Parathyroid adenoma (tissue), 2 donors: ENCODE measurements around the gene RALGAPA2.

Source experiments
- H2AFZ ChIP-seq: fragments of 300-600 bp; sonication (generic); one replicate; pipeline ENCODE4 v1.7.0; 2017; ENCODE audit warnings: antibody characterized with exemption, mild to moderate bottlenecking
- H3K27ac ChIP-seq: fragments of 300-600 bp; sonication (generic); one replicate; pipeline ENCODE4 v1.7.0; 2017
- H3K27me3 ChIP-seq: fragments of 300-600 bp; sonication (generic); one replicate; pipeline ENCODE4 v1.7.0; 2017; ENCODE audit warnings: low read length; ENCODE audit not compliant: control insufficient read depth, insufficient read depth
- H3K36me3 ChIP-seq: fragments of 300-600 bp; sonication (generic); one replicate; pipeline ENCODE4 v1.7.0; 2017; ENCODE audit warnings: low read length; ENCODE audit not compliant: control insufficient read depth, insufficient read depth
- H3K4me1 ChIP-seq: fragments of 300-600 bp; sonication (generic); one replicate; pipeline ENCODE4 v1.7.0; 2017; ENCODE audit warnings: control low read depth
- H3K4me2 ChIP-seq: fragments of 300-600 bp; sonication (generic); one replicate; pipeline ENCODE4 v1.7.0; 2017; ENCODE audit warnings: low read length
- H3K4me3 ChIP-seq: fragments of 300-600 bp; sonication (generic); one replicate; pipeline ENCODE4 v1.7.0; 2017; ENCODE audit warnings: low read depth, low read length
- H3K79me2 ChIP-seq: fragments of 300-600 bp; sonication (generic); one replicate; pipeline ENCODE4 v1.7.0; 2017; ENCODE audit warnings: control low read depth
- H3K9ac ChIP-seq: fragments of 300-600 bp; sonication (generic); one replicate; pipeline ENCODE4 v1.7.0; 2017; ENCODE audit warnings: mild to moderate bottlenecking
- H3K9me3 ChIP-seq: fragments of 300-600 bp; sonication (generic); one replicate; pipeline ENCODE4 v1.7.0; 2017; ENCODE audit warnings: low read length; ENCODE audit not compliant: control insufficient read depth
- CTCF ChIP-seq: fragments of 300-600 bp; sonication (generic); IDR thresholded peaks from one replicate; pipeline ENCODE4 v1.7.0; 2017; ENCODE audit warnings: antibody characterized with exemption, mild to moderate bottlenecking
- donor health status: primary hyperparathyroidism.

Gene RALGAPA2

DNA sequence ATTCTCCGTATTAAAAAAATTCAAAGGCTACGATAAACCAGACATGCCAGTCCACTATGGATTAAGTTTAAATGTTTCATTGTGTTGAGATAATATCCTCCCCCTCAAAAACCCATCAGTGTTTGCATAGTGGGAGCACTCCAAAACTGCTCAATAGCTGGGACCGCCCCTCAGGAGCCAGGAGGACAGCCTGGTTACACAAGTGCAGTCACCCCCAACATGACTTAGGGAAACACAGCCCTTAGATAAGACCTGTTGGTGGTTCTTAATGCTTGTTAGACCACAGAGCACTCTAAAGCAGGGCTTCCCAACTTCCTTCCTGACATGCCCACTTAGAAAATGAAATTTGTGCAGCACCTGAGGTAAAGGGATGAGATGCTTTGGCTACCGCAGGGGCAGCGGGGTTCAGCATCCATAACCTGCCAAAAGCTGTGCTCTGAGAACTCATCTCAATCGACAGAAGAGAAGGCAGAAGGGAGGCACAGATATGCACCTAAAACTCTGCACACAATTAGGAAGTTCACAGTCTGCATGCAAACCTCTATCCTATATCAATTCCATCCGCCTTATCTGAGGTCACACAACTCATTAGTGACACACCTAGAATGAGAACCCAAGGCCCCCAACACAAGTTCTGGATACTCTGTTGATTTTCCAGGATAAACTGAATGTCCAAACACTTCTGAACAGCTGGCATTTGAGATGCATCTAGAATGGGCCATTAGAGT lies 74.3 kb downstream of the RALGAPA2 start:
- H2AFZ ChIP-seq: no peak overlapping the region
- peaks cover 2% of the 10 kb centered on the region for H3K79me2 ChIP-seq
- no peaks in the 10 kb centered on the region for H3K27me3 ChIP-seq
- H3K4me2 ChIP-seq: no peak overlapping the region
- no peaks in the 10 kb centered on the region for H3K4me1 ChIP-seq
- no peak overlapping the region for H3K27ac ChIP-seq
- no peak overlapping the region for H3K4me3 ChIP-seq
- H3K9me3 ChIP-seq: no peaks in the 10 kb centered on the region
- H3K36me3 ChIP-seq: no peaks in the 10 kb centered on the region
- no peak for TF ChIP-seq CTCF
- H3K9ac ChIP-seq: no peak overlapping the region

GRCh38 chr20:20635006-20635405 lies 77.4 kb downstream of the RALGAPA2 start:
- no peak overlapping the region for H3K9ac ChIP-seq
- no peak overlapping the region for H3K4me3 ChIP-seq
- H3K9me3 ChIP-seq: no peaks in the 10 kb centered on the region
- no peak for TF ChIP-seq CTCF
- H3K27ac ChIP-seq: no peak overlapping the region
- H3K79me2 ChIP-seq: peaks cover 2% of the 10 kb centered on the region
- no peak overlapping the region for H2AFZ ChIP-seq
- no peaks in the 10 kb centered on the region for H3K27me3 ChIP-seq
- H3K4me1 ChIP-seq: no peaks in the 10 kb centered on the region
- no peaks in the 10 kb centered on the region for H3K36me3 ChIP-seq
- no peak overlapping the region for H3K4me2 ChIP-seq

- no peak overlapping the region for H3K4me3 ChIP-seq
- no peak for TF ChIP-seq CTCF
- no peak overlapping the region for H2AFZ ChIP-seq
These were observed 79.8 kb downstream of the RALGAPA2 start for GRCh38 chr20:20632644-20633043.

DNA sequence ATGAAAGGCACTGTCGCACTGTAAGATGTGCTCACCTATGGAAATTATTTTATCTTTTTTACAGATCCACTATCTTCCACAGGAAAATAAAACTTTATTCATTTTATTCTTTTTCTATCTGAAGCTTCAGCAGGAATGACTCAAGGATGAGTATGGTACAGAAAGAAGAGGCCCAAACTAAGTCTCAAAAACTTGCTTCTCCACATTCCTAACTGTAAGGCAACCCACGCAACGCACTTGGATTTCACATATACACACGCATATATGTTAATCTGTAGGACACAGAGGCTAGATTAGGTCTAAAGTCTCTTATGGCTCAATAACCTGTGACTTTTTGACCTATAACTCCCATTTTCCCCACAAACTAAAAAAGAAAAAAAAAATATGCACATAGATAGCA lies 81.9 kb downstream of the RALGAPA2 start:
- no peak overlapping the region for H3K9ac ChIP-seq
- H3K4me3 ChIP-seq: no peak overlapping the region
- no peak overlapping the region for H3K4me2 ChIP-seq
- no peaks in the 10 kb centered on the region for H3K9me3 ChIP-seq
- no peaks in the 10 kb centered on the region for H3K36me3 ChIP-seq
- peaks cover 2% of the 10 kb centered on the region for H3K79me2 ChIP-seq
- no peak overlapping the region for H2AFZ ChIP-seq
- no peak for TF ChIP-seq CTCF
- H3K4me1 ChIP-seq: peaks cover 3% of the 10 kb centered on the region
- no peaks in the 10 kb centered on the region for H3K27me3 ChIP-seq
- H3K27ac ChIP-seq: no peak overlapping the region

More at GRCh38 chr20:20632644-20633043, 79.8 kb downstream of the RALGAPA2 start:
- Histone ChIP-seq H3K27ac (no peak overlapping the region), H3K9ac (no peak overlapping the region), H3K36me3 (no peaks in the 10 kb centered on the region), H3K4me1 (no peaks in the 10 kb centered on the region), H3K4me2 (no peak overlapping the region), H3K27me3 (no peaks in the 10 kb centered on the region), H3K9me3 (no peaks in the 10 kb centered on the region), H3K79me2 (peaks cover 2% of the 10 kb centered on the region)
